K562 (cell line): ENCODE measurements around the gene ZKSCAN1. TPM values are rescaled to one million over a fixed set of nuclear protein-coding genes. Genes with fewer than 3 reads are reported as not detected.

Experiments
- ATAC-seq: fragments of 200-7000 bp; cut with Tn5 transposase; 3 replicates; pipeline ENCODE4 v1.9.1; 2020; ENCODE audit warnings: moderate library complexity
- BruUV-seq: library from RNA; stranded (reverse); fragments of 400-500 nt; replicated peaks from 2 replicates; lab custom pipeline; 2021; lab: Mats Ljungman, UMichigan
- CTCF ChIA-PET: fragments of 300-600 bp; formaldehyde crosslinking; extraction: SDS; loops from one replicate; lab custom pipeline; 2021; ENCODE audit warnings: low intra/inter-chr PET ratio; lab: Yijun Ruan, JAX
- POLR2A ChIA-PET: fragments of 300-600, 350-650 bp; sonication (Branson Sonifier 250); formaldehyde crosslinking; extraction: SDS; loops from one replicate; lab custom pipeline; 2021; ENCODE audit warnings: antibody characterized with exemption, inconsistent platforms; lab: Yijun Ruan, JAX
- DNase-seq, 4 experiments: peaks; one replicate each; pipeline versions ENCODE4 v3.0.0 to v3.0.0-alpha.2; 2011 to 2018; ENCODE audit warnings: low spot score in 3 of 4, mixed read lengths in 3 of 4; ENCODE audit errors: extremely low read depth in 1 of 4
- FAIRE-seq: peaks from 2 replicates; lab custom pipeline; 2011; peaks lifted over from hg19 to GRCh38; lab: Jason Lieb, UNC
- H2AFZ ChIP-seq: 2 replicates; pipeline ENCODE4 v1.6.0; 2011; ENCODE audit warnings: low read depth, low read length, control low read depth, inconsistent platforms
- H3K27ac ChIP-seq: fragments of 200-600 bp; 3 replicates; pipeline ENCODE4 v1.8.0; 2011; ENCODE audit warnings: low read depth, mild to moderate bottlenecking, control low read depth, inconsistent platforms, low read length, moderate library complexity, mixed read lengths; ENCODE audit errors: extremely low read depth
- H3K27me3 ChIP-seq, 2 experiments: fragments of 300-600 bp in 1 of 2; 2 replicates in 1 of 2; 3 replicates in 1 of 2; pipeline versions ENCODE4 v1.6.0 to v1.8.0; 2011; ENCODE audit warnings: inconsistent platforms in 2 of 2, low read length in 2 of 2, mild to moderate bottlenecking in 1 of 2, mixed read lengths in 1 of 2, moderate library complexity in 1 of 2; ENCODE audit not compliant: control insufficient read depth in 2 of 2, insufficient read depth in 2 of 2
- H3K36me3 ChIP-seq: fragments of 300-600 bp; 3 replicates; pipeline ENCODE4 v1.8.0; 2011; ENCODE audit warnings: mild to moderate bottlenecking, low read length, inconsistent platforms; ENCODE audit not compliant: control insufficient read depth, insufficient read depth
- H3K4me1 ChIP-seq, 2 experiments: fragments of 200-600 bp in 1 of 2; replicated peaks in 1 of 2; 2 replicates in 1 of 2; 3 replicates in 1 of 2; pipeline versions ENCODE4 v1.5.1 to v1.8.0; 2011; ENCODE audit warnings: inconsistent platforms in 2 of 2, low read length in 2 of 2, mild to moderate bottlenecking in 1 of 2, mixed read lengths in 1 of 2, moderate library complexity in 1 of 2; ENCODE audit not compliant: control insufficient read depth in 2 of 2, insufficient read depth in 2 of 2
- H3K4me2 ChIP-seq: 2 replicates; pipeline ENCODE4 v1.6.1; 2011; ENCODE audit warnings: low read length, control low read depth, inconsistent platforms, mixed read lengths; ENCODE audit not compliant: insufficient read depth
- H3K4me3 ChIP-seq: fragments of 200-600 bp; sonication (generic), shearing (Covaris generic); 2 replicates; pipeline ENCODE4 v1.5.1; 2016; ENCODE audit warnings: control low read depth, inconsistent platforms
- H3K79me2 ChIP-seq: fragments of 200-600 bp; 3 replicates; pipeline ENCODE4 v1.8.0; 2011; ENCODE audit warnings: low read length, inconsistent platforms; ENCODE audit not compliant: control insufficient read depth, insufficient read depth
- H3K9ac ChIP-seq, 2 experiments: 2 replicates each; pipeline versions ENCODE4 v1.6.0 to v1.6.1; 2011; ENCODE audit warnings: low read depth in 2 of 2, low read length in 2 of 2, control low read depth in 1 of 2, inconsistent platforms in 1 of 2, mild to moderate bottlenecking in 1 of 2, mixed read lengths in 1 of 2; ENCODE audit not compliant: insufficient read depth in 1 of 2
- H3K9me1 ChIP-seq: one replicate; pipeline ENCODE4 v1.6.0; 2011; ENCODE audit warnings: inconsistent platforms, mild to moderate bottlenecking, low read length, moderate library complexity; ENCODE audit not compliant: control insufficient read depth, insufficient read depth
- H3K9me3 ChIP-seq: replicated peaks from 2 replicates; pipeline ENCODE4 v1.5.1; 2011; ENCODE audit warnings: low read depth, low read length, inconsistent platforms; ENCODE audit not compliant: control insufficient read depth, insufficient read depth
- H4K20me1 ChIP-seq: replicated peaks from 2 replicates; pipeline ENCODE4 v1.6.1; 2011; ENCODE audit warnings: low read length, inconsistent platforms, mixed read lengths; ENCODE audit not compliant: control insufficient read depth, insufficient read depth
- ATF2 ChIP-seq: sonication (generic); formaldehyde crosslinking; IDR thresholded peaks from 2 replicates; pipeline ENCODE4 v1.8.1; 2022; ENCODE audit warnings: missing genetic modification reagents
- EHMT2 ChIP-seq: fragments of 450-650 bp; IDR thresholded peaks from 2 replicates; pipeline ENCODE4 v1.6.1; 2018; ENCODE audit warnings: antibody characterized with exemption
- ETV5 ChIP-seq: sonication (generic); formaldehyde crosslinking; IDR thresholded peaks from 2 replicates; pipeline ENCODE4 v1.4.0; 2020; ENCODE audit warnings: low read depth, mild to moderate bottlenecking, missing genetic modification reagents
- MBD1 ChIP-seq: fragments of 250-450 bp; sonication (Bioruptor Pico); IDR thresholded peaks from 2 replicates; pipeline ENCODE4 v1.8.0; 2022; ENCODE audit warnings: inconsistent platforms
- SMAD2 ChIP-seq: fragments of 150-350 bp; IDR thresholded peaks from 2 replicates; pipeline ENCODE4 v1.6.1; 2014; ENCODE audit warnings: low read depth, mild to moderate bottlenecking, low read length
- TBP ChIP-seq: optimal IDR thresholded peaks from 2 replicates; pipeline ENCODE3; 2011; ENCODE audit warnings: low read depth, low read length, improper control_type of control experiment
- ZC3H11A ChIP-seq: IDR thresholded peaks from 2 replicates; pipeline ENCODE4 v1.6.1; 2012; ENCODE audit warnings: low read depth, low read length, improper control_type of control experiment
- ZNF239 ChIP-seq: fragments of 250-450 bp; sonication (Bioruptor Pico); IDR thresholded peaks from 2 replicates; pipeline ENCODE4 v1.4.0; 2020; ENCODE audit warnings: mild to moderate bottlenecking
- ZNF699 ChIP-seq: fragments of 250-450 bp; sonication (Bioruptor Pico); IDR thresholded peaks from 2 replicates; pipeline ENCODE4 v1.8.0; 2021; ENCODE audit warnings: mild to moderate bottlenecking, moderate library complexity; ENCODE audit not compliant: insufficient replicate concordance
- ZNF79 ChIP-seq: fragments of 250-450 bp; sonication (Bioruptor Pico); IDR thresholded peaks from 2 replicates; pipeline ENCODE4 v1.4.0; 2020; ENCODE audit warnings: low read depth, mild to moderate bottlenecking, moderate library complexity
- WGBS: fragments of 100-300 bp; shearing (Covaris generic); methylation state at CpG from one replicate; pipeline ENCODE4 v1.1.6; 2016; ENCODE audit warnings: low coverage, mixed read lengths; ENCODE audit not compliant: insufficient coverage; ENCODE audit errors: missing lambda C conversion rate; 5-methylcytosine and 5-hydroxymethylcytosine counted together
- in situ Hi-C: fragments of 300-500 bp; cut with MboI; formaldehyde crosslinking; loops from 4 replicates; pipeline ENCODE4 v1.15.0; 2018; ENCODE audit warnings: inconsistent platforms, mixed read lengths
- intact Hi-C: fragments of 100-400 bp; cut with micrococcal nuclease; formaldehyde crosslinking; loops from 2 replicates; pipeline ENCODE4 v1.14.2; 2022
- polyA plus RNA-seq, 8 experiments: library from polyadenylated mRNA; depleted of rRNA in 4 of 8; stranded (reverse) in 5 of 8; unstranded in 3 of 8; fragments of >200 nt; fragmentation: Nextera tagmentation in 2 of 8; fragmentation: Illumina TruSeq in 1 of 8; extraction: Ambion mirVana in 2 of 8; extraction: Trizol in 1 of 8; gene quantifications; 2 replicates each; pipeline versions ENCODE4 v1.2.1 to v1.2.3, GENCODE V29; 2011 to 2014; ENCODE audit warnings: inconsistent platforms in 1 of 8, missing spikeins in 1 of 8
- total RNA-seq, 7 experiments: library from RNA; depleted of rRNA in 6 of 7; stranded (reverse); fragments of >200 nt in 6 of 7; fragmentation: Illumina TruSeq in 2 of 7; extraction: Trizol in 2 of 7; gene quantifications; 2 replicates each; pipeline versions ENCODE4 v1.2.1 to v1.2.3, GENCODE V29; 2011 to 2021; ENCODE audit warnings: low replicate concordance in 1 of 7
- TF ChIP-seq, protein P1 (sequence below): fragments of 250-450 bp; sonication (Bioruptor Pico); IDR thresholded peaks from 2 replicates; pipeline ENCODE4 v1.5.0; 2020; ENCODE audit warnings: mild to moderate bottlenecking

ZKSCAN1 gene
- total and polyA plus RNA-seq, 9 of the 15 experiments (the other 6 are each of a cell fraction or from before 2014, with no cell fraction given): 5.3 to 43.0 (median 23.2) TPM

- Histone ChIP-seq H3K27ac (no peak overlapping the region), H3K4me1 (no peaks in the 10 kb centered on the region; a peak in 1 of 5 replicates), H2AFZ (no peak overlapping the region), H4K20me1 (no peaks in the 10 kb centered on the region), H3K27me3 (no peaks in the 10 kb centered on the region), H3K79me2 (no peaks in the 10 kb centered on the region), H3K36me3 (peaks cover 33% of the 10 kb centered on the region), H3K4me3 (no peak overlapping the region), H3K4me2 (no peak overlapping the region), H3K9me1 (no peaks in the 10 kb centered on the region), H3K9ac (no peak overlapping the region), H3K9me3 (no peaks in the 10 kb centered on the region; the same call in 1 of the 2 replicates)
- in situ Hi-C loops: no loop called here
- BruUV-seq: TSS peak; percentile 14
- CTCF ChIA-PET: no interaction called here
- TF ChIP-seq ATF2: no peak
- TF ChIP-seq ZNF699 (CRISPR knock-in tag): no peak
- no peak for TF ChIP-seq ZC3H11A
- no peak for TF ChIP-seq MBD1 (CRISPR knock-in tag)
- no peak for TF ChIP-seq SMAD2
- no peak for TF ChIP-seq ZNF239 (CRISPR knock-in tag)
- TF ChIP-seq TBP: no peak
- TF ChIP-seq ZNF79 (CRISPR knock-in tag): no peak
- no peak for TF ChIP-seq ETV5 (CRISPR knock-in tag)
- TF ChIP-seq EHMT2: no peak
- TF ChIP-seq, protein P1, sequence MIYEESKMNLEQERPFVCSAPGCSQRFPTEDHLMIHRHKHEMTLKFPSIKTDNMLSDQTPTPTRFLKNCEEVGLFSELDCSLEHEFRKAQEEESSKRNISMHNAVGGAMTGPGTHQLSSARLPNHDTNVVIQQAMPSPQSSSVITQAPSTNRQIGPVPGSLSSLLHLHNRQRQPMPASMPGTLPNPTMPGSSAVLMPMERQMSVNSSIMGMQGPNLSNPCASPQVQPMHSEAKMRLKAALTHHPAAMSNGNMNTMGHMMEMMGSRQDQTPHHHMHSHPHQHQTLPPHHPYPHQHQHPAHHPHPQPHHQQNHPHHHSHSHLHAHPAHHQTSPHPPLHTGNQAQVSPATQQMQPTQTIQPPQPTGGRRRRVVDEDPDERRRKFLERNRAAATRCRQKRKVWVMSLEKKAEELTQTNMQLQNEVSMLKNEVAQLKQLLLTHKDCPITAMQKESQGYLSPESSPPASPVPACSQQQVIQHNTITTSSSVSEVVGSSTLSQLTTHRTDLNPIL: no peak
- no peak for DNase-seq
- POLR2A ChIA-PET: interaction anchor here (1.0 to 1.6 kb wide), 2 partner anchors 9 to 119 kb away, joined by 3 read pairs; partner anchors contain the start of gene TRIM4
- no peak for ATAC-seq
- FAIRE-seq: no peak
- 85% methylated on average over 7 of the region's 7 CpGs for WGBS
- intact Hi-C loops: no loop called here
Observed at GRCh38 chr7:100038326-100038725, 22.9 kb downstream of the ZKSCAN1 start.
